Esophagus muscularis mucosa (tissue), 3 donors: ENCODE measurements around the gene ERAP2.

Experiments
- POLR2A ChIP-seq: fragments of 450-650 bp; IDR thresholded peaks from one replicate; pipeline ENCODE4 v1.6.1; 2017; ENCODE audit warnings: antibody characterized with exemption, moderate library complexity, mild to moderate bottlenecking, low read depth
- POLR2AphosphoS5 ChIP-seq, 2 donors: sonication (generic); formaldehyde crosslinking; IDR thresholded peaks; one replicate each; pipeline ENCODE4 v1.6.1; 2017; ENCODE audit warnings: antibody characterized with exemption in 2 of 2
- TF ChIP-seq, protein P1 (sequence below), 3 experiments: fragments of 200-600 bp in 2 of 3; fragments of 450-650 bp in 1 of 3; sonication (generic) in 2 of 3; IDR thresholded peaks; one replicate each; pipeline ENCODE4 v1.5.1; 2017 to 2019; ENCODE audit warnings: antibody characterized with exemption in 3 of 3, mild to moderate bottlenecking in 2 of 3, moderate library complexity in 1 of 3

DNA sequence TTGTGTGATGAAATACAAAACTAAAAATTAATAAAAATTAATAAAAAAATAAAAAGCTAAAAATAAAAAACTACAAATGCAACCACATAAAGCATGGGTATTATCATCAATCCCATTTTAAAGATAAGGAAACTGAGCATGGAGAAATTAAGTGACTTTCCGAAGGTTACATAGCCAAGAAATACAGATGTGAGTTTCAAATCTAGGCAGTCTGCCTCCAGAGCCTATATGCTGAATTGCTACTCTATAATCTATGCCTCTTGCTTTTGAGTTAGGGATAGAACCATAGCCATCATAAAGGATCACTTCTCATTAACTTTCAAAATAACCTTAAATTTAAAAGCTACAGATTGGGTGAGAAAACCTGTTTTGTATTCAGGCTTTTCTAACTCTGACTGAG is 18.8 kb upstream of the ERAP2 start:
- no peak for TF ChIP-seq POLR2A
- TF ChIP-seq, protein P1, sequence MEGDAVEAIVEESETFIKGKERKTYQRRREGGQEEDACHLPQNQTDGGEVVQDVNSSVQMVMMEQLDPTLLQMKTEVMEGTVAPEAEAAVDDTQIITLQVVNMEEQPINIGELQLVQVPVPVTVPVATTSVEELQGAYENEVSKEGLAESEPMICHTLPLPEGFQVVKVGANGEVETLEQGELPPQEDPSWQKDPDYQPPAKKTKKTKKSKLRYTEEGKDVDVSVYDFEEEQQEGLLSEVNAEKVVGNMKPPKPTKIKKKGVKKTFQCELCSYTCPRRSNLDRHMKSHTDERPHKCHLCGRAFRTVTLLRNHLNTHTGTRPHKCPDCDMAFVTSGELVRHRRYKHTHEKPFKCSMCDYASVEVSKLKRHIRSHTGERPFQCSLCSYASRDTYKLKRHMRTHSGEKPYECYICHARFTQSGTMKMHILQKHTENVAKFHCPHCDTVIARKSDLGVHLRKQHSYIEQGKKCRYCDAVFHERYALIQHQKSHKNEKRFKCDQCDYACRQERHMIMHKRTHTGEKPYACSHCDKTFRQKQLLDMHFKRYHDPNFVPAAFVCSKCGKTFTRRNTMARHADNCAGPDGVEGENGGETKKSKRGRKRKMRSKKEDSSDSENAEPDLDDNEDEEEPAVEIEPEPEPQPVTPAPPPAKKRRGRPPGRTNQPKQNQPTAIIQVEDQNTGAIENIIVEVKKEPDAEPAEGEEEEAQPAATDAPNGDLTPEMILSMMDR (IDR thresholded peaks at IDR 0.05) = no peak
- no peak for TF ChIP-seq POLR2AphosphoS5 (IDR thresholded peaks at IDR 0.05)
